GM18519 (cell line): ENCODE results near the gene MAP1LC3A.
"Not testable (repeated sequence)": the region's sequence is repeated elsewhere in the genome, so short reads cannot be mapped to it uniquely, and the experiment has no call there.

Experiments
- ATAC-seq: cut with Tn5 transposase; IDR thresholded peaks from one replicate; pipeline ENCODE4 v1.9.1; 2021; ENCODE audit warnings: mild to moderate bottlenecking, moderate library complexity; ENCODE audit not compliant: unreplicated experiment, low FRiP score

The MAP1LC3A gene

DNA sequence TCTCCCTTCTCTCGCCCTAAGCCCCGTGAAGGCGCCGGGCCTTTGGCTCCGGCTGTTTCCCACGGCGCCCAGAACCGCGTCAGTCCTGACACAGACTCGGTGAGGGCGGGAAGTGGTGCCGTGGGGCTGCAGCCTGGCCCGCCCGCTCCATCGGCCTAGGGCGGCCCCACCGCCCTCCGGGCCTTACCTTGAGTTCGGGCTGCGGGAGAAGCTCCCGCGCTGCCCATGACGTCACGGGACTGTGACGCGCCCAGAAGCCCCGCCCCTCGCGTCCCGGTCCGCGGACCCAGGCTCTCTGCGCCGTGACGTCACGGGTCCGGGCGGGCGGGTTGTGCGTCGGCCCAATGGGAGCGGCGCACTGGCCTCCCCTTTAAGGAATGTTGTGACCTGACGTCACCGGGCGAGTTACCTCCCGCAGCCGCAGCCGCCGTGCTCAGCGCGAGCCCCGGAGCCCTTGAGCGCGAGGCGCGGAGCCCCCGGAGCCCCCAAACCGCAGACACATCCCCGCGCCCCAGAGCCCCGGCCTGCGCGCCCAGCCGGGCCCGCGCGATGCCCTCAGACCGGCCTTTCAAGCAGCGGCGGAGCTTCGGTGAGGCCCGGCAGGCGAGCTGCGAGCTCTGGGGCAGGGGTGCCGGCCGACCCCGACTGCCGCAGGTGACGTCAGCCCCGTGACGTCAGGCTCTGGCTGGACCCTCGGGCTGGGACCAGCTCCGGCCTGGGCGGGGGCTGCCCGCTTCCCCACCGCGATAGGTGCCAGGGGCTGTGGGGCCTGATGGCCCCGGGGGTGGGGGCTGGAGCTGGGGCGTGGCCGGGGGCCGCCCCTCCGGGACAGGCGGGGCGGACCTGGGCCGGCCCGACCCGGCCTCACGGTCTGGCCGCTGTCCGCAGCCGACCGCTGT lies at the start of gene MAP1LC3A:
MAP1LC3A (plus strand) TSS at position 399 of the 899 bp plus-strand sequence; CDS start at position 550, 151 bp downstream.
- ATAC-seq, result peak; percentile 64

DNA sequence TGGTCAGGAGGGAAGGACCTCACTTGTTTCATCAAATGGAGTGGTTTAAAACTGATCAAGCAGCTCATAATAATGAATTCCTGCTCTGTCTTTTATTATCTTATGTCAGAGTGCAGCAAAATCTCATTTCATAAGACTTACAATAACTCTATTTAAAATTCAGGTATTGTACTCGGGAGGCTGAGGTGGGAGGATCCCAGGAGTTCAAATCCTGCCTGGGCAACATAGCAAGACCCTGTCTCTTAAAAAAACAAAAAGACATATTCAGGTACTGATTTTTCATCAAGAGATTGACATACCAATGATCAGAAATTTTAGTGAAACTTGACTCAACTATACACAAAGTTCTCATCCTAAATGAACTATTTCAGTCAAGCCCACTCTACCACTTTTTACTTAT lies 47.9 kb upstream of the MAP1LC3A start:
- no peak for ATAC-seq

DNA sequence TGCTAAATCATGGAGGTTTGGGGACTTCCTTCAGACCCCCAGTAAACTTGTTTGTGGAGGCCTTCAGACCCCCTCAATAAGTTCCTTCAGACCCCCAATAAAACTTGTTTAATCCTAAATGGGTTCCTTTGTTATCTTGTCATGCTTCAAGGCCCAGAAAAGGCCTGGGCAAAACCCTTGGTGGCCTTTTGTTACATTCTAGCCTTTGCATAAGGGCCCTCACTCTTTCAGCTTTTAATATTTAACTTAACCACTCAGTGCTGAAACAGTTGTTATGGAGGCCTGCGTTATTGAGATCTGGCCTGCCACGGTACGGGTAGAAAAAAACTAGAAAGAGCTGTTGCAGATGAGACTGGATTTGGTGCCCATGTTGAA lies 46.6 kb upstream of the MAP1LC3A start:
- no peak for ATAC-seq

DNA sequence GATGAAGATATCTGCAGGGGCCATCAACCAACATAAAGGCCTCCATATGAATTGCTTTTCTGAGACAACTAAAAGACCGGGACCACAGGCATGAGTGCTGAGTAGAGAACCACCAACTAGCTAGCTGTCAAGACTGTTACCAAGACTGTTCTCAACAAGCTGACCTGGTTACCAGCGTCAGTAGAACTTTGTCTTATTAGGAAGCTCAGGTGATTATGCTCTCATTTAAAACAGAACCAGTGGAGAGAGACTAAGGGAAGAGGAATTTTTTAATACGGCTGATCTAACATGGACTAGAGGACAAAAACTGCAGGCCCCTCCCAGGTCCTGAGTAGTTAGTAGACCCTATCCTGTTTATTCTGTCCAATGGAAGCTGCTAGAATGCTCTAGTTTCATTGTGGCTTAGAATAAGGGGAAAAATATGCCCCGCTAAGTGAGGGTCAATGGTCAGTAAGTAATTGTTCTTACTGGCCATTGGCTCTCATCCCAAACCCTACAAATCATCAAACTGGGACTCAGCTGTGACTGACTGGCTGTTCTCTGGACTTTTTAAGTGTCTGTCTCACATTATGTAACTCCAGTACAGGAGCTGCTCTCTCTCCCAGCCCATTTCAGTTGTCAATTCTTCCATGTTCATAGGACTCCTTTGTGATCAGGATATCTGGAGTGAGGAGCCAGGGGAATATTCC lies 46.1 kb upstream of the MAP1LC3A start:
- ATAC-seq, result no peak

DNA sequence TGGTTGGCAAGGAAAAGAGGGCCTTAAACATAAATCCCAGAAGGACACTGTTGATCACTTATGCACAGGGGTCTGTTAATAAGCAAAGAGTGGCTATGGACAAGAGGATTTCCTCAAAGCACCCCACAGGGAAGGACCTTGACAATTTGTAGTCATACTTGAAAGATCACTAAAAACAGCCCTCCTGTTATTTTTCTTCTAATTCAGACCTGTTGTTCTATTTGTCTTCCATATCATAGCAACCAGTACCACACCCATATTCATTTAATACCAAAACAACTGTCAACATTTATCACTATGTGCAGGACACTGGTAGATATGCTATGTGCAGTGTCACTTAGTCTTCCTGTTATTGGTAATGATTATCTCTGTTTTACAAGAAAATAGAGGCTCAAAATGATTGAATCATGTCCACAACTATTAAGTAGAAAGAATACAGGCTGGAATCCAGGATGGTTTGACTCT lies 45.5 kb upstream of the MAP1LC3A start:
- ATAC-seq, result no peak

DNA sequence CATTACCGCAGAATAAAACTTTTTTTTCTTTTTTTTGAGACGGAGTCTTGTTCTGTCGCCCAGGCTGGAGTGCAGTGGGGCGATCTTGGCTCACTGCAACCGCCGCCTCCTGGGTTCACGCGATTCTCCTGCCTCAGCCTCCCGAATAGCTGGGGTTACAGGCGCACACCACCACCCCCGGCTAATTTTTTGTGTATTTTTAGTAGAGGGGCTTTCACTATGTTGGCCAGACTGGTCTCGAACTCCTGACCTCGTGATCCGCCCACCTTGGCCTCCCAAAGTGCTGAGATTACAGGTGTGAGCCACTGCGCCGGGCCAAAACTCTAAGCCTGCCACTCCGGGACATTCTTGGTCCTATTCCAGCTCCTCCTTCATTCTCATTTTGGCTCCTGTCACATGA lies 44.5 kb upstream of the MAP1LC3A start:
- not testable (repeated sequence) for ATAC-seq

DNA sequence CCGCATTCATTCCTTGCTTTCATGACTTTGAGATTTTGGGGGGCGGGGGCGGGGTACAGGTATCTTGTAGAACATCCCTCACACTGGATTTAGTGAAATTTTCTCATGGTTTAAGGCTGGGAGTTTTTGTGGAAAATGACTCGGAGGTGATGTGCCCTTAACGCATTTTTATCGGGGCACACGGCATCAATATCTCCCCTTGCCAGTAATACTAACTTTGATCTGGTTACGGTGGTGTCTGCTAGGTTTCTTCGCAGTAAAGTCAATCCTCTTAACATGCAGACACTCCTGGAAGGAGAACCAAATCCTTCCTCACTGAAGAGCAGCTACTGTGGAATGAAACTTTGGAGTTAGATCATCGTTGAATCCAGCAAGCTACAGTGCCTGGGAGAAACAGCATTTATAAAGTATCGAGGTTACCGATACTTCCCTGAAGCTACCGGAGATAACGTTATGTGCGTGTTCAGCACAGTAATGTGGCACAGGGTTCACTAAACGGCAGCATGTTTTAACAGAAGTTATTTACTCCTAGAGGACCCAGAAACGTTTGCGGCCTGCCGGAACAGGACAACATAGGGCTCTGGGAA lies 43.5 kb upstream of the MAP1LC3A start:
- no peak for ATAC-seq

DNA sequence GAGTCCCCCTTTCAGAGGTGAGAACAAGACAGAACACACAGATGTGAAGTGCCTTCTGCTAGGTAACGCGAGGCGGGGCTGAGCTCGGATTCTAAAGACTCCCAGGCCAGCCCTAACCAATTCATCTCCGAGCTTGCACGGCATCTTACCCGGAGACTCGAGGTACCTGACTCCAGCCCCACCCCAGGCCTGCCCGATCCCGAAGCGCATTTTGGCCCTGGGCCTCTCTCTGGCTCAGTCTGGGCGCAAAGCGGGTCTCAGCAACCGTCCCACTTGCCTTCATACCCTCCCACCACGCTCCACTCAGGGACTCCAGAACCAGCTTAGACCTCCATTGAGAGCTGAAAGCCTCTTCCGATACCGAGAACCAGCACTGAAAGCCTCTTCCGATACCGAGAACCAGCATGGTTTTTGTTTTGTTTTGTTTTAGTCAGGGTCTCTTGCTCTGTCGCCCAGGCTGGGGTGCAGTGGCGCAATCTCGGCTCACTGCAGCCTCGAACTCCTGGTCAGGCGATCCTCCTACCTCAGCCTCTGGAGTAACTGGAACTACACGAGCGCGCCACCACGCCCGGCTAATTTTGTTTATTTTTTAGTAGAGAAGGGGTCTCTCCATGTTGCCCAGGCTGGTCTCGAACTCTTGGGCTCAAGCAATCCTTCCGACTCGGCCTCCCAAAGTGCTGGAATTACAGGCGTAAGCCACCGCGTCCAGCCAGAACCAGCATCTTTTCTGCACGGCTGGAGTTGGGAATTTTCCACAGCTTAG lies 42.9 kb upstream of the MAP1LC3A start:
- ATAC-seq, result no peak

DNA sequence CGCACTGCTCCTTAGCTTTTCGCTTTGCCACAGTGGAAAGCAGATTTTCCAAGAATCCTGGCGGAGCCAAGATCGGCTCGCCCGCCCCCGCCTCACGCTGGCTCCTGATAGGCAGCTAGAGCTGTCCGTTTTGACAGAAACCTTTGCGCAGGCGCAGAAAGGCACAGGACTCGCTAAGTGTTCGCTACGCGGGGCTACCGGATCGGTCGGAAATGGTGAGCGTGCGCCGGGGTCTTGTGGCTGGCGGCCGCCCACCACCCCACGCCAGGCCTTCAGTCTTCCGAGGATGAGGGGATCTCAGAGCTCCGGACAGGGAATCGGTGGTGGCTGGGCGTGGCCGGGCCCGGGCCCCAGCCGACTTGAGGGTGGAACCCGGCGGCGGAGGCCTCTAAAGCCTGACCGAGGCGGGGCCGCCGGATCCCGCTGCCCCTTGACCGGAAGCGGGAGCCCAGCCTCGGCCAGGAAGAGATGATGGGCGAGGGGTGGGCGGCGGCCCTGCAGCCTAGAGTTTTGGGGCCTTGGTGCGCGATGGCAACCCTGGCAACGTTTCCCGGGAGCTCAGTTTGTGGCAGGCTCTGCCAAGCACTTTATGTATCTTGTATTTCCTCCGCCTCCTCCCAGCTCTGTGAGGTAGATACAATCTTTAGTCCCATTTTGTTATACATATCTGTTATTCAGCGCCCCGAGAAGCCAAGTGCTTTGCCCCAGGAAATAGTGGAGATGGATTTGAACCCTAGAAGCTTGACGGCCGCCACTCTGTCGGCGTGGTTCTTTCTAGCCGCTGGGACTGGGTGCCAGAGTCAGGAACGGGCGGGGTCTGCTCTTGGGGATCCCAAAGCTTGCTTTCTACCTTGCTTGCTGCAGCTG lies 42.0 kb upstream of the MAP1LC3A start, which contains the start of gene DYNLRB1:
DYNLRB1 (plus strand) TSS at position 176 of the 867 bp plus-strand sequence; CDS start at position 213, 37 bp downstream.
- ATAC-seq, result peak; percentile 60

DNA sequence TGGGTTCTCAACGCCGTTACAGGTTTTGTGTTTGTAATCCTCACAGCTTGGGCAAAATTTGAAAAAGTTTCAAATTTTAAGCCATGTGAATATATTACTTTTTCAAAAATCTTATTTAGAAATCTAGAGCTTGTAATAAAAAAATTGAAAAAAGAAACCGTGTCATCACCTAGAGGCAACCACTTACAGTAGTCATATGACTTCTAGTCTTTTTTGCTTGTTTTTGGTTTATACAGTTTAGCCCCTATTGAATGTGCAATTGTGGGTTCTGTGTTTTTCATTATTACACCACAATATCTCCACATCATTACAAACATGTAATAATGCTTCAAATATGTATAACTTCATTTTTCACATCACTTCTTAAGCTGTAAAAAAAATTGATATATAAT lies 41.4 kb upstream of the MAP1LC3A start:
- no peak for ATAC-seq

DNA sequence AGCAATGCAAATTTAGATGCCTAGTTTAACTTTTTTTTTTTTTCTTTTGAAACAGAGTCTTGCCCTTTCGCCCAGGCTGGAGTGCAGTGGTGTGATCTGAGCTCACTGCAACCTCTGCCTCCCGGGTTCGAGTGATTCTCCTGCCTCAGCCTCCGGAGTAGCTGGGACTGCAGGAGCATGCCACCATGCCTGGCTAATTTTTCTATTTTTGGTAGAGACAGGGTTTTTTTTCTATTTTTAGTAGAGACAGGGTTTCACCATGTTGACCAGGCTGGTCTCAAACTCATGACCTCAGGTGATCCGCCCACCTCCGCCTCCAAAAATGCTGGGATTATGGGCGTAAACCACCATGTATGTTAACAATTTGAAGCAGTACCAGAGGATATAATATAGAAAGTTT lies 39.7 kb upstream of the MAP1LC3A start:
- not testable (repeated sequence) for ATAC-seq

DNA sequence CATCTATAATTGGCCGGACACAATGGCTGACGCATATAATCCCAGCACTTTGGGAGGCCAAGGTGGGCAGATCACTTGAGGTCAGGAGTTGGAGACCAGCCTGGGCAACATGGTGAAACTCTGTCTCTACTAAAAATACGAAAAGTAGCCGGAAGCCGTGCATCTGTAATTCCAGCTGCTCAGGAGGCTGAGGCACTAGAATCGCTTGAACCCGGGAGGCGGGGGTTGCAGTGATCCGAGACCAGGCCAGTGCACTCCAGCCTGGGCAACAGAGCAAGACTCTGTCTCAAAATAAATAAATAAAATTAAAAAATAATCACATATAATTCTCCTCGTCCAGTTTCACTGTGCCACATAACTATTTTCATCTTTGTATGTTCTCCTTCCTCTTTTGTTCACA lies 38.7 kb upstream of the MAP1LC3A start:
- ATAC-seq, result not testable (repeated sequence)

DNA sequence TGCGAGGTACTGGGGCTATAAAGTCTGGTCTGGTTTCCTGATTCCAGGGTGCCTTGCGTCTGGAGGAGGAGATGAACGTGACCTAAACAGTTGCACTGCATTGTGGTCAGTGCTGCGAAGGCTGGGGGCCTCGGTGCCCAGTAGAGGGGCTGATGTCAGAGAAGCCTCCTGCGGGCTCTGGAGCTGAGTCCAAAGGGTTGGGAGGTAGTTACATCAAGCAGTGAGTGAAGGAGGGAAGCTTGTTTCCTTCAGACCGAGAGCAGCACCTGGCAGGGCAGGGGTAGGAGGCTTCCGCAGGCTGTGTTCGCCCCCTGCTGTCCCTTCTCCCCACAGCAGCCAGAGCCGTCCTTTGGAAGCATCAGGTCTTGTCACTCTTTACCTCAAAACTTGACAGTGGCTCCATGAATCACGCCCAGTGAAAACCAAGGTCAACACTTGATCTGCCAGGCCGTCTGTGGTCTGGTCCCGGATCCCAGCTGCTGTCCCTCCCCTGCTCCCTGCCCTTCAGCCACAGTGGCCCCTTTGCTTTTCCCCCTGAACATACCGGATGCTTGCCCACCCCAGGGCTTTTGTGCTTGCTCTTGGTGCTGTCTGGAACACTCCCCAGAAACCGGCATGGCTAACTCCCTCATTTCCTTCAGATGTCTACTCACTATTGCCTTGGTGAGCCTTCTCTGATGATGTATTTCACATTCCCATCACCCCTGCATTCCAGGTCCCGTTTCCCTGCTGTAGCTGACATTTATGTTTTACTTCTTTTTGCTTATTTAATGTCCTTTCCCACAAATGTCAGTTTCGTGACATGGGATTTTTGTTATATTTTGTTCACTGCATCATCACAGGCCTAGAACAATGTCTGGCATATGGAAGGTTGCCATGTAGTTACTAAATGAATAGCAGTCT lies 35.3 kb upstream of the MAP1LC3A start:
- ATAC-seq, result no peak

DNA sequence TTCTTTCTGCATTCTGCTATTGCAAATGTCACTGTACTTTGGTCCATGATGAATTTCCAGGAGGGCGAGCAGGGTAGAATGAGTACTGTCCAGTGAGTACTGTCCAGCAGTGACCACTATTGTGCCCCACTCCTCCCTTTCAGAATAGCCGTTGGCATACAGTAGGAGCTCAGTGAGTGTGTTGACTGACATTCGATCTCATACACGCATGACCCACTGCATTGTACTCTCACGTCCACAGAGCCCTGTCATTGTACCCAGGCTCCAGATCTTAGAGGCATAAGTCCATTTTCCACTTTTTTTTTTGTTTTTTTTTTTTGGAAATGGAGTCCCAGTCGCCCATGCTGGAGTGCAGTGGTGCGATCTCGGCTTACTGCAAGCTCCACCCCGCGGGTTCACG lies 34.1 kb upstream of the MAP1LC3A start:
- ATAC-seq, result no peak

DNA sequence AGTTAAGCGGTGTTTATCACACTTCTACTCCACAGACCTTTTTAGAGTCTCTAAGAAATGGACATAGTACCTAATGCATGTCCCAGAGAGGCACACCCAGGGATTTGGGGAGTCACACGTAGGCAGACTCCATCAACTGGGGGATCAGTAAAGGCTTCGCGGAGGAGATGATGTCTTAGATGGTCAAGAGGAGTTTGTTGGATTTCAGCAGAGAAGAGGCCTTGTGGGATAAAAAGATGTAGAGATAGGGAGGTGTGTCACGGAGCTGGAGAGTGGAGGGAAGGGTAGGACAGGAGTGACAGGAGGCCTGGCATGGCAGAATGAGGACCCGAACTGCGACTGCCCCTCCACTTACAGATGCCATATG lies 33.2 kb upstream of the MAP1LC3A start:
- no peak for ATAC-seq

DNA sequence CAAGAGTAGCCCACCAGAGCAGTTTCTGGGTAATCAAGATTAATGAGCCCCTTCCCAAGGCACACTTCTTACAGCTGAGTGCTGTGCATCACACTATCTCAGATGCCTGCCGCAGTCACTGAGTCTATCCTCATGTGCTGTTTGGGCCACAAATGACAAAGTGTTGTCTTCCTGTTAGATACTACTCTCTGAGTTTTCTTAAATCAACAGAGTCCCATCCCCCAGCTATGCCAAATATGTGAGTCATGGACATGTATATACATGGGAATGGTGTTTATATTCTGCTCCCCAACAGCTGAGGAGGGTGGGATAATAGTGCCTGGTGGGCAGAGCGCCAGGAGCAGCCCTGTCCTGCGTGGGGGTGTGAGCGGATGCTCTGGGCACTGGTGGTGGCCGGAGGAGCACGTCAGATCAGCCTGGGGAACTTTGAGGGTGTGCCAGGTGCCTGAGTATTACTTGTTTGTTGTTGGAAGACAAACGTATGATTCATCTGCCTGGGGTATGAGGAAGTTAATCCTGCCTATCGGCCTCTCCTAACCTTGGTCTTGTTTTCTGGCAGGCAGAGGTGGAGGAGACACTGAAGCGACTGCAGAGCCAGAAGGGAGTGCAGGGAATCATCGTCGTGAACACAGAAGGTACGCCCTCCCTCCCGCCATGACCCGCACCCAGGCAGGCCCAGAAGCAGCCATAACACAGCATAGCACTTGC lies 32.7 kb upstream of the MAP1LC3A start:
- no peak for ATAC-seq

DNA sequence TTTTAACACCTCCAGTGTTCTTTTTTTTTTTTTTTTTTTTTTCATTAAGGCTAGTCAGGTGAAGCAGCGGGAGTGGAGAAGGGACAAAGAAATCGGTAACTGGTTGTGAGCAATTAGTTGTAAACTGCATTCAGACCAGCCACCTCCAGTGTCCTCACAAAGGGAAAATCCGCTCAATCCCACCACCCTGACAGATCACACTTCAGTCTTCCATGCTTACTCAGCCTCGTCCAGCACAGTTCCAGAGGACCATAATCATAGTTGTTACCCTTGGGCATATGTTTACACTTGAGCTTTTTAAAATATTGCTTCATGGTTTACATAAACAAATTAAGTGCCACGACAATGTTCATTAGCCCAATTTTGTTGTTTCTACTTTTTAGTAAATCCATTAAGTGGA lies 32.1 kb upstream of the MAP1LC3A start:
- ATAC-seq, result no peak

DNA sequence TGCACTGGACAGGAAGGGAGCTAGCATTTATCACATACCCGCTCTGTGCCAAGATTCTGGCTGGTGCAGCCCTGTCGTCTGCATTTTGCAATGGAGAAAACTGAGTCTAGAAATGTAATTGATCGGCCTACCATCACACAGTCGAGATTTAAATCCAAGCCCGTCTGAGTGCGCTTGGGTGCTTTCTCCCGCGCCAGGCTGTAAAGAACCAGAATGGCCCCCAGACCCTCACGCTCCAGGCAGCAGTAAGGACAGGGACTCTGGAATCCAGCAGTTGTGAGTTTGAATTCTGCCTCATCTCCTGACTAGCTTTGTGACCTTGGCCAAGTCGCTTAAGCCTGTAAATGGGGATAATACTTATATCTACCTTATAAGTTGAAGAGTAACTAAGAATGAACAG lies 31.5 kb upstream of the MAP1LC3A start:
- ATAC-seq, result no peak
